Stimulated activated CD4-positive, alpha-beta T cell treated with anti-CD3 and anti-CD28 coated beads, TNF-alpha, amount 100 ng/mL, for 1 hour (primary cell): ENCODE results near the gene KDM2A.
"Not testable (repeated sequence)": the region's sequence is repeated elsewhere in the genome, so short reads cannot be mapped to it uniquely, and the experiment has no call there.

Experiments used
- DNase-seq, 3 donors: peaks; one replicate each; pipeline ENCODE4 v3.0.0-alpha.2; 2020; ENCODE audit warnings: low read depth in 3 of 3, low spot score in 1 of 3

The KDM2A gene

GRCh38 chr11:67117672-67118180 is 1.3 kb upstream of the KDM2A start:
- peak in 1 of 3 donors; percentile 24 for DNase-seq

- peak in 1 of 3 donors; percentile 41 for DNase-seq
Observed at GRCh38 chr11:67118181-67118766, 789 bp upstream of the KDM2A start.

GRCh38 chr11:67119585-67120391 is 725 bp downstream of the KDM2A start:
- DNase-seq, result peak in 1 of 3 donors; percentile 7

GRCh38 chr11:67120456-67120855 is 1.4 kb downstream of the KDM2A start:
- DNase-seq, result no peak

DNA sequence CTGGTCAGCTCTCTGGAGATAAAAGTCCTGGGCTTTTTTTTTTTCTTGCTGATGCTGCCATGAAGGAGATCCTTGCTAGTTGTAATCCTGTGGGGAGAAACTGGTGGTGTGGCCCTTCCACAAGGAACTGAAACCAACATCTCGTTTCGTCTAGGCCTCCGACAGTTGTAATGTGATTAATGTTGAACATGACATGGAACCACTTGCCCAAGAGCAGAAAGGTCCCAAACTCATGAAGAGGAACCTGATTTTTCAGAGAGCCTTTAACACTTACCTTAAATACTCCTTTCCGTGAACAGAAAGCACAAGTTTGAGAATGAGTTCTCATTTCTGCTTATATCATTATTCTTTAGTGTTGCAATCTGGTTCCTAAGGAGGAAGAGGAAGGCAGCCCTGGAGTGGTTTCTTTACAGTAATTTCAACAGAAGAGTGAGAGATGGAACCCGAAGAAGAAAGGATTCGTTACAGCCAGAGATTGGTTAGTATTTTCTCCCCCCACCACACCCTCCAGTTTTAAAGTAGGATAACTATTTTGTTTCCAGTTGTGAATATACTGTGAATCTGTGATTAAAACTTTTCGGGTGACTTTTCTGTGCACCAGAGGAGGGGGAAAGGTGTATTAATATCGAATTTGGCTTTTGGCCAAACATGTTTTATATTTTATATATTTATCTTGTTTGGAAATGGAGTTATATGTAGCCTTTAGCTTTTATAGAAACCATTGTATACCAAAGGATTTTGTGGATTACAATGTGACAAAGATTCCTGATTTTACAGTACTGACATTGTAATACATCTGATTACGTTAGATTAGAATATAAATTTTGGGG is 2.0 kb downstream of the KDM2A start:
- DNase-seq, result no peak

GRCh38 chr11:67123801-67124200 is 4.7 kb downstream of the KDM2A start:
- not testable (repeated sequence) for DNase-seq

- not testable (repeated sequence) for DNase-seq
Observed at GRCh38 chr11:67126243-67126642, 7.2 kb downstream of the KDM2A start.

DNA sequence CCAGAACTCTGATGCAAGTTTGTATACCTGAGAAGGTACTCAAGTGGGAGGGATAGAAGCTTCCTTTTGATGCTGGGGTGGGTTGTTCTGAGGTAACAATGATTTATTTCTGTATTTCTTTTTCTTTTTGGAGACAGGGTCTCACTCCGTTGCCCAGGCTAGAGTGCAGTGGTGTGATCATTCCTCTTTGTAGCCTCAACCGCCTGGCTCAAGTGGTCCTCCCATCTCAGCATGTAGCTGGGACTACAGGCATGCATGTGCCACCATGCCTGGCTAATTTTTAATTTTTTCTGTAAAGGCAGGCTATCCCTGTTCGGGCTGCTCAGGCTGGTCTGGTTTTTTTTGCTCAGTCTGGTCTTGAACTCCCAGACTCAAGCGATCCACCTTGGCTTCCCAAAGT is 7.9 kb downstream of the KDM2A start:
- DNase-seq, result no peak

DNA sequence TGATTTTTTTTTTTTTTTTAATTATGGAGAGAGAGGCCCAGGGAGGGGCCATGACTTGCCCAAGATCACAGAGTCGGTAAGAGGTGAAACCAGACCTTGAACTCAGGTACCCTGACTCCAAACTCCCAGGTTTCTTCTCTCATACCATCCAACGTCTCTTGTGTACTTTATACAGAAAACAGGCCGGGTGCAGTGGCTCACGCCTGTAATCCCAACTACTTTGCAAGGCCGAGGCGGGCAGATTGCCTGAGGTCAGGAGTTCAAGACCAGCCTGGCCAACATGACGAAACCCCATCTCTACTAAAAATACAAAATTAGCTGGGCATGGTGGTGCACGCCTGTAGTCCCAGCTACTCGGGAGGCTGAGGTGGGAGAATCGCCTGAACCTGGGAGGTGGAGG is 11.8 kb downstream of the KDM2A start:
- DNase-seq, result not testable (repeated sequence)

DNA sequence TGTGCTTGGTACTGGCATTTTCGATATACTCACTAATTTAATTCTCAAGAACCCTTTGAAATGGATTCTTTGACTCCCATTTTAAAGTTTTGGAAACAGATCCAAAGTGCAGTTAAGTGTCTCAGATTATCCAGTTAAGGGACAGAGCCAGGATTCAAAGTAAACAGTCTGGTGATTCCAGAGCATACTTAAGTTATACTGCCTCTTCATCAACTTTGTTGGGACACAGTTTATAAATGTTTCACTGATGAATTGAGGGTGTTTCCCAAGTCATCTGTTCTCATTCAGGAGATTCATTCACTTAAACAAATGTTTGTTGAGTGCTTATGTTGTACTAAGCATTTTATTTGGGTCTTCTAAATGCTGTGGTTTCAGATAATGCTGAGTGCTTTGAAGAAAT is 17.1 kb downstream of the KDM2A start:
- no peak for DNase-seq

GRCh38 chr11:67138922-67139321 is 19.9 kb downstream of the KDM2A start:
- no peak for DNase-seq

GRCh38 chr11:67146516-67147226 is 27.6 kb downstream of the KDM2A start:
- DNase-seq, result no peak

DNA sequence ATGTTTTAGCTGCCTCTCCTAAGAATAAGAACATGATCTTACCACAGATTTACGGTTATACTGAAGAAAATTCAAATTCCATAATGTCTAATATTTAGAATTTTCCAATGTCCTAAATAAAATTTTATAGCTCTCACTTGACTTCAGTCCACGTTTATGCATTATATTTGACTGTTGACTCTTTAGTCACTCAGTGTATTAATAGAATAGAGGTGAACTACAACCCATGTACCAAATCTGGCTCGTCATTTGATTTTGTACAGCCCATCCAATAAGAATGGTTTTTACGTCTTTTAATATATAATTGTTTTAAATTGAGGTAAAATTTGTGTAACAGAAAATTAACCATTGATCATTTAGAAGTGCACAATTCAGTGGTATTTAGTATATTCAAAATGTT is 34.9 kb downstream of the KDM2A start:
- DNase-seq, result no peak

- DNase-seq, result no peak
Observed at GRCh38 chr11:67154726-67155125, 35.7 kb downstream of the KDM2A start.

DNA sequence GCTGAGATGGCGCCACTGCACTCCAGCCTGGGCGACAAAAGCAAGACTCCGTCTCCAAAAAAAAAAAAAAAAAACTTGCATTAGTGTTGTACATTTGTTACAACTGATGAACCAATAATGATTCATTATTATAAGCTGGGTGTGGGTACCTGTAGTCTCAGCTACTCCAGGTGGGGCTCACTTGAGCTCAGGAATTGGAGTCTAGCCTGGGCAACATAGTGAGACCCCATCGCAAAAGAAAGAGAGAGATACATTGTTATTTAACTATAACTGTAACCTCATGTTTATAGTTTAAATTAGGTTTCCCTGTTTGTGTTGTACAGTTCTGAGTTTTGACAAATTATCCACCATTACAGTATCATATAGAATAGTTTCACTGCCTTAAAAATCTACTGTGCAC is 38.6 kb downstream of the KDM2A start:
- DNase-seq, result no peak

GRCh38 chr11:67158221-67158620 is 39.2 kb downstream of the KDM2A start:
- no peak for DNase-seq

- DNase-seq, result no peak
Observed at GRCh38 chr11:67160045-67160444, 41.0 kb downstream of the KDM2A start.

GRCh38 chr11:67160872-67161783 is 42.1 kb downstream of the KDM2A start:
- DNase-seq, result no peak

DNA sequence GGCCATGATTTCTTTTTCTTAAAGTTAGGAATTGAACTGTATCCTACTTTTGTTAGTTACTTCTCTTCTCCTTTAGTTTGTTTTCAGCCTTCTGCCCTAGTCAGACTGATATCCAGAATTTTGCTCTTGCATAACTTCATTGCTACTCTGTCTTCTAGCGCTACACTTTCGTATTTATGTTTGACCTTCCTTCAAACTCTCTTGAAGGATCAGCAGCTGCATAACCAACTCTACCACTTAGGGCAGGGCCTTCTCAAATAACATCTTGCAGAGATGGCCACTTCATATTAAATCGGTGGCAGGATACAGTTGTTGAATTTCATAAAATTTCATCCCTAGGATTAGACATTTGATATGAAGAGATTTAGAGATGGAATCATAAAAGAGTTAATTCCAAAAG is 43.9 kb downstream of the KDM2A start:
- DNase-seq, result no peak

DNA sequence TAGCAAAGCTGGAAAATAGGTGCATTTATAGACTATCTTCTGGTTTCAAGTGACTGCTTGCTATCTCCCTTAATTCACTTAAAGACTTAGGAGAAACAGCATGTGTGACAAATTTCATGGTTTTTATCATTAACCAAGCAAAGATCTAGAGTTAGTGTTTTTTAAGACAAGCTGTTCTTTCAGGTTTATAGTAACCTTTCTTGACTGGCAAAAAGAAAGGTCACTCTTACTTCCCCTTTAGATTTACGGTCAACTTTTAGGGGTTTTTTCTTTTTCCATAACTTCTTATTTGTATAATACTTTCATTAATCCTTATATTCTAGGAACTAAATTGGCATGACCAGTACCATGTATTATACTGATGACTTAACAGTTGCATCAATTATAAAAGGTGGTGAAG is 46.6 kb downstream of the KDM2A start:
- DNase-seq, result no peak
